Peyer's patch (tissue), 4 donors: ENCODE data around the gene WWOX. TPM values are rescaled to one million over a fixed set of nuclear protein-coding genes. Genes with fewer than 3 reads are reported as not detected.

Source experiments
- DNase-seq, 3 donors: peaks; one replicate each; pipeline ENCODE4 v3.0.0-alpha.2; 2017 to 2019
- H3K27ac ChIP-seq, 4 donors: fragments of 200-600 bp; sonication (generic); one replicate each; pipeline ENCODE4 v1.5.1; 2016 to 2019
- H3K27me3 ChIP-seq, 2 donors: fragments of 200-600 bp; sonication (generic); one replicate each; pipeline ENCODE4 v1.5.1; 2019
- H3K36me3 ChIP-seq, 3 donors: fragments of 200-600 bp; sonication (generic); one replicate each; pipeline ENCODE4 v1.5.1; 2016 to 2019
- H3K4me1 ChIP-seq, 4 donors: fragments of 200-600 bp; sonication (generic); one replicate each; pipeline ENCODE4 v1.5.1; 2016 to 2019
- H3K4me3 ChIP-seq, 4 donors: fragments of 200-600 bp; sonication (generic); 1 replicate in 3 of 4; 2 replicates in 1 of 4; pipeline ENCODE4 v1.5.1; 2016 to 2019; ENCODE audit warnings: mild to moderate bottlenecking in 1 of 4
- H3K9me3 ChIP-seq, 4 donors: fragments of 200-600 bp; sonication (generic); one replicate each; pipeline ENCODE4 v1.5.1; 2016 to 2019; ENCODE audit warnings: mild to moderate bottlenecking in 1 of 4
- CTCF ChIP-seq, 6 experiments: fragments of 450-650 bp in 4 of 6; fragments of 200-600 bp in 2 of 6; sonication (generic) in 1 of 6; IDR thresholded peaks; one replicate each; pipeline ENCODE4 v1.5.1; 2017 to 2019; ENCODE audit warnings: antibody characterized with exemption in 6 of 6, mild to moderate bottlenecking in 3 of 6, moderate library complexity in 1 of 6
- POLR2A ChIP-seq, 2 donors: fragments of 450-650 bp; IDR thresholded peaks; one replicate each; pipeline ENCODE4 v1.5.1; 2017; ENCODE audit warnings: antibody characterized with exemption in 2 of 2, mild to moderate bottlenecking in 2 of 2, moderate library complexity in 2 of 2
- total RNA-seq, 4 donors: library from RNA; depleted of rRNA; stranded (reverse); fragments of >200 nt; gene quantifications; one replicate each; pipeline ENCODE4 v1.1.0, GENCODE V29; 2016

The WWOX gene
- total RNA-seq, 4 donors from 2014 or later = 17.3 to 197 (median 57.5) TPM

GRCh38 chr16:78639775-78640174, 540.3 kb downstream of the WWOX start:
- Histone ChIP-seq H3K4me1 (no peaks in the 10 kb centered on the region), H3K27me3 (no peaks in the 10 kb centered on the region), H3K36me3 (no peaks in the 10 kb centered on the region), H3K27ac (no peak overlapping the region), H3K9me3 (no peaks in the 10 kb centered on the region), H3K4me3 (no peak overlapping the region)
- TF ChIP-seq POLR2A (IDR thresholded peaks at IDR 0.05) = no peak
- TF ChIP-seq CTCF (IDR thresholded peaks at IDR 0.05) = no peak
- DNase-seq = no peak

- Histone ChIP-seq H3K27ac (no peak overlapping the region), H3K36me3 (no peaks in the 10 kb centered on the region), H3K9me3 (no peaks in the 10 kb centered on the region), H3K4me1 (no peaks in the 10 kb centered on the region), H3K4me3 (no peak overlapping the region), H3K27me3 (no peaks in the 10 kb centered on the region)
- no peak for DNase-seq
- TF ChIP-seq POLR2A (IDR thresholded peaks at IDR 0.05) (no peak), CTCF (IDR thresholded peaks at IDR 0.05) (no peak)
Measured at GRCh38 chr16:78640886-78641285, 541.4 kb downstream of the WWOX start.

- no peaks in the 10 kb centered on the region for H3K36me3 ChIP-seq
- H3K9me3 ChIP-seq = no peaks in the 10 kb centered on the region
- H3K4me1 ChIP-seq = no peaks in the 10 kb centered on the region
- DNase-seq = no peak
- no peak overlapping the region for H3K27ac ChIP-seq
- TF ChIP-seq POLR2A (IDR thresholded peaks at IDR 0.05) (no peak), CTCF (IDR thresholded peaks at IDR 0.05) (no peak)
- no peaks in the 10 kb centered on the region for H3K27me3 ChIP-seq
- no peak overlapping the region for H3K4me3 ChIP-seq
Measured at GRCh38 chr16:78641433-78641832, 542.0 kb downstream of the WWOX start.

- Histone ChIP-seq H3K36me3 (no peaks in the 10 kb centered on the region), H3K4me1 (no peaks in the 10 kb centered on the region), H3K27me3 (no peaks in the 10 kb centered on the region), H3K27ac (no peak overlapping the region), H3K9me3 (no peaks in the 10 kb centered on the region), H3K4me3 (no peak overlapping the region)
- no peak for DNase-seq
- no peak for TF ChIP-seq POLR2A (IDR thresholded peaks at IDR 0.05)
- no peak for TF ChIP-seq CTCF (IDR thresholded peaks at IDR 0.05)
Measured at GRCh38 chr16:78642621-78643285, 543.3 kb downstream of the WWOX start.

- Histone ChIP-seq H3K27me3 (no peaks in the 10 kb centered on the region), H3K9me3 (no peaks in the 10 kb centered on the region), H3K27ac (no peak overlapping the region), H3K4me1 (no peaks in the 10 kb centered on the region), H3K4me3 (no peak overlapping the region), H3K36me3 (no peaks in the 10 kb centered on the region)
- TF ChIP-seq POLR2A (IDR thresholded peaks at IDR 0.05) (no peak), CTCF (IDR thresholded peaks at IDR 0.05) (no peak)
- no peak for DNase-seq
Measured at GRCh38 chr16:78645657-78646056, 546.2 kb downstream of the WWOX start.

- no peaks in the 10 kb centered on the region for H3K9me3 ChIP-seq
- no peak overlapping the region for H3K4me3 ChIP-seq
- H3K4me1 ChIP-seq = no peaks in the 10 kb centered on the region
- no peaks in the 10 kb centered on the region for H3K36me3 ChIP-seq
- no peaks in the 10 kb centered on the region for H3K27me3 ChIP-seq
- H3K27ac ChIP-seq = no peak overlapping the region
- TF ChIP-seq POLR2A (IDR thresholded peaks at IDR 0.05) (no peak), CTCF (IDR thresholded peaks at IDR 0.05) (no peak)
- no peak for DNase-seq
Measured at GRCh38 chr16:78647019-78647418, 547.6 kb downstream of the WWOX start.
